ENCODE data around the gene NT5DC3.
A peak's percentile ranks its signal among the peaks of the same experiment; 100 is the strongest.

The NT5DC3 gene

DNA sequence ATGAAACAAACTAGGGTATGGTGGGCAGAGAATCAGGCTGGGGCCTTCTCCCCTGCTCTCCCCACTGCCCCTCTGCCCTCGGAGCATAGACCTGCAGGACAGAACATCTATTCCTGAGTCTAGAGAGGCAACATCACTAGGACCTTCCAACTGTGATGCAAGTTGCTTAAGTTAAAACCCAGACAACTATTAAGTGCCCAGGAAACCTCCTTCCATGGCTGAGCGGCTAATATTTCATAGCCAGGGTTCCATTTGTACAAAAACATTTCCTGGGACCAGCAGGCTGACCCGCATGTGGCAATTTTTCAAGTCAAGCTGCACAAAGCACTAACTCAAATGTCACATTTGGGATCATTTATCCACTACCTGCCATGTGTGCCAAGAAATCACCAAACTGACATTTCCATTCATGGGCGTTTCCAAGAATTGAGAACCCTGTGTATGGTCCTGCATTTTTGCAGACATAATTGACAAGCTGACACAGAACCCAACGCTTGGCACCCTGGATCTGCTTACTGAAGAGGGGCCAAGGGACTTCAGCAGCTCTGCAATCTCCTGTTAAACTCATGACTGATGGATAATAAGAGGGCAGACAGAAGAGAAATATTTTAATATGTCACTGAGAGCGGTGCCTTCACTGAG lies 32.7 kb downstream of the NT5DC3 start:
- DNase-seq: no peak

GRCh38 chr12:103807561-103808238 lies 33.3 kb downstream of the NT5DC3 start:
- DNase-seq: no peak

DNA sequence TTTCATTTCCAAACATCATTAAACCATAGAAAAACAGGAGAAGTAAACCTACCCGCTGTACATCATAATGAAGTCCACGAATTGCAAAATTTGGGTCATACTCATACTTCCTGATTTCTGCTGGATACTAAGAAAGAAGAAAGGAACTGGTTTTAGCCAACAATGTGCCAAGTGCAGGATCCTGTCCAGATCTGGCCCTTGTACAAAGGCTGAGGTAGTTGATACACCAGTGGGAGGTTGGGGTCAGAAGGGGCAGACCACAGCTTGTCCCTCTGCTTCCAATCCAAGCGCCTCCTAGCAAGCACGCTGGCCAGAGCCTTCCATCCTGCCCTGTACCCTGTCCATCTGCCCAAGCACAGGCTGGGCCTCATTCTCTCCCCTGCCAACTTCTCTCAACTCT lies 34.2 kb downstream of the NT5DC3 start:
- no peak for DNase-seq

- no peak for DNase-seq
Observed at GRCh38 chr12:103805655-103806360, 35.2 kb downstream of the NT5DC3 start.

DNA sequence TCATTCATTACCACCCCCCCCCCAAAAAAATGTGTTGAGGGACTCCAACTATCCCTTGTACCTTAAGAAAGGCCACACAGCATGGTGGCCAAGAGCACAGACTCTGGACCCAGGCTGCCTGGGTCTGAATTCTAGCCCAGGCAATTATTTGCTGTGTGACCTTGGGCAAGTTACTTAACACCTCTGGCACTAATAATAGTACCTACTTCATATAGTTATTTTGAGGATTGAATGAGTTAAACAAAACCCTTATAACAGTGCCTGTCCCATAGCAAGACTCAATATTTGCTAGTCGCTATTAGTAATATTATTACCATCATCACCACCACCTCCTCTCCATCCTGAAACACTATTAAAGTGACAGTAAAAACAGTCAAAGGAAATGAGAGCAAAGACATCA lies 37.2 kb downstream of the NT5DC3 start:
- DNase-seq: no peak

DNA sequence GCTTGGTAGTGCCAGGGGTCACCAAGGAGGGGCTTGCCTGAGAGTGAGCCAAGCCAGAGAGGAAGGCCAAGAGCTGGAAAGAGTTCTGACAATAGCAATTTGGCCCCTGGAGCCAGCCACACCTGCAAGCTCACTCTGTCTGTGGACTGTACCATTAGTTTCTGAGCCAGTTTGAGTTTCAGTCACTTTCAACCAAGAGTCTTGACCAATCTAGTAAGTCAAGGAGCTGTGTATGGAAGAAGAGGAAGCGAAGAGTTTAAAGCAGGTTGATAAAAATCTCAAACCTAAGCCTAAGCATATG lies 38.5 kb downstream of the NT5DC3 start:
- DNase-seq: no peak

- no peak for DNase-seq
Observed at GRCh38 chr12:103801709-103802585, 39.1 kb downstream of the NT5DC3 start.

DNA sequence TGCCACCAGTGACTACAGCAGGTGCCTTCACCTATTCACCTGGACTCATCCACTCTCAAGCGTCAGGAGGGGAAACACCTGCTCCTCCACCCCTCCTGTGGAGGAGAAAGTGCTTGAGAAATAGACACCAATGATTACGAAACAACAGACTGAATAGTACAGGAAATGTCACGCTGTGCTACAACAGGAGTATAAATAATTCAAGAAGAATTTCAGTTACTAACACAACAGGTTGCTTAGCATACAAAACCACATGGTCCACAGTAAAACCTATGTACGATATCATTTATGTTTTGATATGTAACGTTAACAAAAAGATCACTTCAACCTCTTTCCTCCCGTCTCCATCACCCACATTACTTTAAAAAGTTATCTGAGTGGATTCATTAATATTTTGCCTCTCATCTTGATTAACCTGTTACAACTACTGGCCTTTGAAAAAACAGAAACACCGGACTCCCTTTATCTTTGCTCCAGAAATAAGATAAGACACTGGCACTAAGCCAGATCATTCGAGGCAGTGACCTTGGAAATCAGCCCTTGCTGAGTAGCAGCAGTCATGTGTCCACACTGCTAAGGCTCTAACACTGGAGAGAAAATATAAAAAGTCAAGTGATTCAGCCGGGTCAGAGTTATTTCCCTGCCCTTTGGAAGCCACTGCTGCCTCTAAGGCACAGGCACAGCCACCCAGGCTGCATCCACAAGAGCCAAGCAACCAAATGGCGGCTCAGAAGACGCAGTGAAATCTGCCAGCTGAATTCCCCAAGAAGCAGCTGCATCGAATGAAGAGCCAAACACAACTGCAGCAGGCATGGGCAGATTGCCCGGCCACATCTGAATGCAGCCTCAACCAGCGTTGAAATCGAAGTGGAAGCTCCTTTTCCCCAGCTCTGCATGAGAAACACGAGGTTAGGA lies 40.9 kb downstream of the NT5DC3 start:
- DNase-seq: no peak

- DNase-seq: peak in 1 of 2 donors; percentile 11
Observed at GRCh38 chr12:103799504-103799856, 41.6 kb downstream of the NT5DC3 start.

- DNase-seq: no peak
Observed at GRCh38 chr12:103798586-103798985, 42.4 kb downstream of the NT5DC3 start.

- DNase-seq: no peak
Observed at GRCh38 chr12:103794309-103795213, 46.5 kb downstream of the NT5DC3 start.

- DNase-seq: no peak
Observed at GRCh38 chr12:103793512-103794045, 47.5 kb downstream of the NT5DC3 start.

- DNase-seq: no peak
Observed at GRCh38 chr12:103793046-103793445, 48.0 kb downstream of the NT5DC3 start.

- DNase-seq: no peak
Observed at GRCh38 chr12:103791350-103791920, 49.6 kb downstream of the NT5DC3 start.

DNA sequence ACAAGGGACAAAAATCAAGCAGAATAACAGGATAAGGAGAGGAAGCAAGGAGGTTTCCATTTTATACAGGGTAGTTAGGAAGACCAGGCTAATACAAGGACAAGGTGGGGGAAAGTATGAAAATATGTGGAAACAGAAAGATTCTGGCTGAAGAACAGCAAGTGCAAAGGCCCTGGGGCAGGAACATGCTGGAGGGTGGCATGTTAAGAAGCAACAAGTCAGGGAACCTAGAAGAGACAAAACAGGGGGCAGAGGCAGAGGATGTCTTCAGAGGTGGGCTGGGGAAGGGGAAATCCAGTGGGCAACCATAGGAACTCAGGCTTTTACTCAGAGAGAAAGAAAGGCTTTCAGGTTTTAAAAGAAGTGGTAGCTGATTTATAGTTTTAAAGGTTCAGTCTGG lies 54.8 kb downstream of the NT5DC3 start:
- no peak for DNase-seq

- DNase-seq: no peak
Observed at GRCh38 chr12:103785243-103786031, 55.6 kb downstream of the NT5DC3 start.

DNA sequence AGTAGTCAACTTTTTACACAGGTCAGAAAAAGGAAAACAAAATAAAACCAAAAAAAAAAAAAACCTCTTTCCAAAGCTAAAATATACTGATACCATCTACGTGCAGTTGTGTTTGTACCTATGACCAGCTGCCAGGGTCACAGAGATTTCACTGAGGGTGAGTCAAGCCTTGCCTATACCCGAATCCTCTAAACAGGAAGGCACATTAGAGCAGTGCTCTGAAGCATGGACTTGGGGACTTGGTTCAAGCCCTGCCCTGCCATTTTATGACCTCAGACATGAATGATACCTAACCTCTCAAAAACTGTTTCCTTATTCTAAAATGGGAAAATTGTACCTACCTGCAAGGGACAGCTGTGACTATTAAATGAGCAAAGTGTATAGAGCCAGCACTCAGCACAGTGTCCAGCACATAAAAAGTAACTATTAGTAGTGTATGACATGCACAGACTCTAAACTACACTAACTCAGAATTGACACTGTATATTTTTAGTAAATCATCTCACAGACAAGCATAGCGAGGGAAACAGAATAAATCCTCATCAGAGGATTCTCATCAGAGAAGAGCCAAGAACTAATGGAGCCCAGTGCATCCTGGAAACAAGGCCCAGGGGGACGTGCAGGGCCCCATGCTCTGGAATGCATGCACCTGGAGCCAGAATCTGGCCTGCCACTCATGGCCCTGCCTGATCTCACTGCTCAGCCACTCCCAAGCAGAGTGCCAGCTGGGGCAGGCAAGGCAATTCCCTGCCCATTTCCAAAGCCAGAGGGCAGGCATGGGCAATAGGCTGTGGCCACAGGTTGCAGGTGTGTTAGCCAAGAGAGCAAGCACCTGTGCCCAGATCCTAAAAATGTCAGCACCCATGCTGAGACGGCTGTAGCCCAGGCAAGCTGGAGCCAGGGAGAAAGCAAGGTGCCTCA lies 57.0 kb downstream of the NT5DC3 start:
- DNase-seq: no peak

DNA sequence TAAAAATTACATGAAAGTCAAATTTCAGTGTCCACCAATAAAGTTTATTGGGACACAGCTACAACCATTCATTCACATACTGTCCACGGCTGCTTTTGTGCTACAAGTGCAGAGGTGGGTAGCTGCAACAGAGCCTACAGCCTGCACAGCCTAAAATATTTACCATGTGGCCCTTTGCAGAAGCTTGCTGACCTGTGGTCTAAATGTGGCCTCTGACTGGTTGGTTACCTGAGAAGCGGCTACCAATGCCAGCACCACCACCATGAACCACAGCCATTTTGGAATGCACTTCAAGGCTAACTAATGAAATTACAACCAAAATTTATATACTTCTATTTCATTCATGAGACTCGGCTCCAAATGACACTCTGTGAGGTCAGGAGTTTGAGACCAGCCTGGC lies 58.6 kb downstream of the NT5DC3 start:
- DNase-seq: no peak

GRCh38 chr12:103780992-103781391 lies 60.0 kb downstream of the NT5DC3 start:
- no peak for DNase-seq

Measured in CD4-positive, alpha-beta T cell treated with Interleukin-4 for 1 hour (primary cell).